ENCODE measurements around the gene SNX7. TPM values are rescaled to one million over a fixed set of nuclear protein-coding genes. Genes with fewer than 3 reads are reported as not detected.

The SNX7 gene
- polyA plus RNA-seq, 1 donor: 46.6 TPM

GRCh38 chr1:98794196-98794886 is 132.8 kb downstream of the SNX7 start:
- Histone ChIP-seq H3K36me3 (ENCODE audit: control insufficient read depth, insufficient read depth, low read length) (no peaks in the 10 kb centered on the region), H3K27me3 (ENCODE audit: control insufficient read depth, insufficient read depth, low read length) (no peaks in the 10 kb centered on the region), H3K27ac (ENCODE audit: low read length) (no peak overlapping the region), H3K9me3 (ENCODE audit: control insufficient read depth, low read depth, low read length) (no peaks in the 10 kb centered on the region), H3K4me1 (ENCODE audit: control insufficient read depth, insufficient read depth, low read length) (no peaks in the 10 kb centered on the region), H3K4me3 (ENCODE audit: low read length) (no peak overlapping the region)
- WGBS (ENCODE audit: insufficient coverage, low lambda C conversion rate): no CpG with 5 or more reads among the region's 3 CpGs
- DNase-seq: peak; percentile 36 to 41

- no peaks in the 10 kb centered on the region for H3K9me3 ChIP-seq (ENCODE audit: control insufficient read depth, low read depth, low read length)
- H3K27me3 ChIP-seq (ENCODE audit: control insufficient read depth, insufficient read depth, low read length): no peaks in the 10 kb centered on the region
- DNase-seq: no peak
- H3K27ac ChIP-seq (ENCODE audit: low read length): no peak overlapping the region
- no CpG with 5 or more reads among the region's 1 CpG for WGBS (ENCODE audit: insufficient coverage, low lambda C conversion rate)
- H3K4me3 ChIP-seq (ENCODE audit: low read length): no peak overlapping the region
- no peaks in the 10 kb centered on the region for H3K4me1 ChIP-seq (ENCODE audit: control insufficient read depth, insufficient read depth, low read length)
- no peaks in the 10 kb centered on the region for H3K36me3 ChIP-seq (ENCODE audit: control insufficient read depth, insufficient read depth, low read length)
Measured at GRCh38 chr1:98796049-98796448, 134.5 kb downstream of the SNX7 start.

GRCh38 chr1:98797506-98797905 is 136.0 kb downstream of the SNX7 start:
- Histone ChIP-seq H3K27ac (ENCODE audit: low read length) (no peak overlapping the region), H3K27me3 (ENCODE audit: control insufficient read depth, insufficient read depth, low read length) (no peaks in the 10 kb centered on the region), H3K4me1 (ENCODE audit: control insufficient read depth, insufficient read depth, low read length) (no peaks in the 10 kb centered on the region), H3K36me3 (ENCODE audit: control insufficient read depth, insufficient read depth, low read length) (no peaks in the 10 kb centered on the region), H3K4me3 (ENCODE audit: low read length) (no peak overlapping the region), H3K9me3 (ENCODE audit: control insufficient read depth, low read depth, low read length) (no peaks in the 10 kb centered on the region)
- WGBS (ENCODE audit: insufficient coverage, low lambda C conversion rate): 80% methylated on average over 1 of the region's 2 CpGs
- DNase-seq: no peak

Data from large intestine (tissue), 3 donors.